Endodermal cell (in vitro differentiated cells): Measurements from ENCODE around the gene PIR. TPM values are rescaled to one million over a fixed set of nuclear protein-coding genes. Genes with fewer than 3 reads are reported as not detected.

Experiments
- DNase-seq: peaks from one replicate; pipeline ENCODE4 v3.0.0-alpha.2; 2017
- H3K27ac ChIP-seq: 2 replicates; pipeline ENCODE4 v1.5.1; 2013; ENCODE audit warnings: mild to moderate bottlenecking, low read depth, low read length, moderate library complexity
- H3K27me3 ChIP-seq: 2 replicates; pipeline ENCODE4 v1.6.1; 2013; ENCODE audit warnings: mild to moderate bottlenecking, low read length, moderate library complexity; ENCODE audit not compliant: insufficient read depth, control insufficient read depth, poor library complexity, severe bottlenecking
- H3K36me3 ChIP-seq: 2 replicates; pipeline ENCODE4 v1.7.0; 2013; ENCODE audit warnings: mild to moderate bottlenecking, low read length, moderate library complexity; ENCODE audit not compliant: control insufficient read depth, insufficient read depth
- H3K4me1 ChIP-seq: one replicate; pipeline ENCODE4 v1.7.0; 2013; ENCODE audit warnings: low read length; ENCODE audit not compliant: control insufficient read depth, insufficient read depth
- H3K4me3 ChIP-seq: 2 replicates; pipeline ENCODE4 v1.5.1; 2013; ENCODE audit warnings: mild to moderate bottlenecking, low read length, moderate library complexity
- H3K9ac ChIP-seq: 2 replicates; pipeline ENCODE4 v1.6.1; 2013; ENCODE audit warnings: mild to moderate bottlenecking, low read length, moderate library complexity; ENCODE audit not compliant: poor library complexity, severe bottlenecking; ENCODE audit errors: extremely low read depth
- H3K9me3 ChIP-seq: 2 replicates; pipeline ENCODE4 v1.6.1; 2013; ENCODE audit warnings: mild to moderate bottlenecking, low read length, moderate library complexity; ENCODE audit not compliant: control insufficient read depth
- H3K27ac Mint-ChIP-seq: 2 replicates; pipeline ENCODE4 v1.8.0; 2020; ENCODE audit warnings: mixed read lengths
- H3K27me3 Mint-ChIP-seq: 2 replicates; pipeline ENCODE4 v1.8.0; 2021; ENCODE audit warnings: mild to moderate bottlenecking, mixed read lengths; ENCODE audit not compliant: insufficient read depth
- H3K36me3 Mint-ChIP-seq: 2 replicates; pipeline ENCODE4 v1.8.0; 2020; ENCODE audit warnings: low read depth, mixed read lengths
- H3K4me1 Mint-ChIP-seq: 2 replicates; pipeline ENCODE4 v1.8.0; 2020; ENCODE audit warnings: mixed read lengths
- H3K4me3 Mint-ChIP-seq: 2 replicates; pipeline ENCODE4 v1.8.0; 2020; ENCODE audit warnings: mild to moderate bottlenecking, moderate library complexity, mixed read lengths
- H3K9me3 Mint-ChIP-seq: 2 replicates; pipeline ENCODE4 v1.8.0; 2020; ENCODE audit warnings: mild to moderate bottlenecking, mixed read lengths
- WGBS, 2 experiments: methylation state at CpG; one replicate each; pipeline versions ENCODE4 v1.1.5 to v1.1.7; 2013; ENCODE audit warnings: missing lambda C conversion rate in 2 of 2, mixed read lengths in 1 of 2; ENCODE audit not compliant: insufficient coverage in 1 of 2, insufficient read length in 1 of 2; 5-methylcytosine and 5-hydroxymethylcytosine counted together
- total RNA-seq, 2 donors: library from RNA; stranded (reverse); fragmentation: NEBNext Ultra II Directional in 1 of 2; extraction: Animal tissue kit (Norgen Biotek cat#: 25700) in 1 of 2; gene quantifications; 2 replicates in 1 of 2; 3 replicates in 1 of 2; pipeline ENCODE4 v1.2.1, GENCODE V29; 2021
- TF ChIP-seq, protein P1 (sequence below): fragments of 200-600 bp; sonication (generic); conservative IDR thresholded peaks from 2 replicates; pipeline ENCODE4 v1.5.0; 2021; ENCODE audit warnings: antibody characterized with exemption, mild to moderate bottlenecking

PIR gene
- total RNA-seq, 2 donors from 2014 or later = 21.0 to 34.2 TPM

DNA sequence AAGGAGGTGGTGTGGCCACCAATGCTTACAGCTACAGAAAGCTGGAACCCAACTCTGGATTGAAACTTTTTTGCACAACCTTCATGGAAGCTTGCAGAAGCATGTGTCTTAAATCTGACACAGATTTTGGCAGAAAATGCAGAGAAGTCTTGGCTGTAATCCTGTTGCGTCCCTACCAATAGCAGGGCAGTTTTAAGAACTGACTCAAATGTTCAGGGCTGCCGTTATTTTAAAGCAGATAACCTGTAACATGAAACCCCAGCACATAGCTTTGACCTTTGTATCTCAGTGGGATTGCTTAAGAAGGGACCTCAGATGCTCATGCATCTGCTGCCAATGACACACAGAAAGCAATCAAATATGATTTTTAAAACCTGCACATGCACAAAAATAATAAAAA, 108.8 kb downstream of the PIR start, which contains the start of gene VEGFD:
VEGFD (minus strand) TSS at position 110 of the 400 bp plus-strand sequence. CDS start 467 bp downstream, outside the sequence.
- TF ChIP-seq, protein P1, sequence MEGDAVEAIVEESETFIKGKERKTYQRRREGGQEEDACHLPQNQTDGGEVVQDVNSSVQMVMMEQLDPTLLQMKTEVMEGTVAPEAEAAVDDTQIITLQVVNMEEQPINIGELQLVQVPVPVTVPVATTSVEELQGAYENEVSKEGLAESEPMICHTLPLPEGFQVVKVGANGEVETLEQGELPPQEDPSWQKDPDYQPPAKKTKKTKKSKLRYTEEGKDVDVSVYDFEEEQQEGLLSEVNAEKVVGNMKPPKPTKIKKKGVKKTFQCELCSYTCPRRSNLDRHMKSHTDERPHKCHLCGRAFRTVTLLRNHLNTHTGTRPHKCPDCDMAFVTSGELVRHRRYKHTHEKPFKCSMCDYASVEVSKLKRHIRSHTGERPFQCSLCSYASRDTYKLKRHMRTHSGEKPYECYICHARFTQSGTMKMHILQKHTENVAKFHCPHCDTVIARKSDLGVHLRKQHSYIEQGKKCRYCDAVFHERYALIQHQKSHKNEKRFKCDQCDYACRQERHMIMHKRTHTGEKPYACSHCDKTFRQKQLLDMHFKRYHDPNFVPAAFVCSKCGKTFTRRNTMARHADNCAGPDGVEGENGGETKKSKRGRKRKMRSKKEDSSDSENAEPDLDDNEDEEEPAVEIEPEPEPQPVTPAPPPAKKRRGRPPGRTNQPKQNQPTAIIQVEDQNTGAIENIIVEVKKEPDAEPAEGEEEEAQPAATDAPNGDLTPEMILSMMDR = no peak
- no peak for DNase-seq
- Mint-ChIP-seq H3K36me3 (peaks cover 2% of the 10 kb centered on the region), H3K27ac (no peak within 1 kb of the TSS), H3K27me3 (no peaks in the 10 kb centered on the region), H3K9me3 (no peaks in the 10 kb centered on the region), H3K4me3 (no peak within 1 kb of the TSS), H3K4me1 (peaks cover 7% of the 10 kb centered on the region)
- no peak within 1 kb of the TSS for H3K4me3 ChIP-seq
- WGBS, 2 experiments = 40 to 67% methylated on average over 1 to 2 of the region's 2 CpGs
- no peak within 1 kb of the TSS for H3K27ac ChIP-seq
- no peaks in the 10 kb centered on the region for H3K36me3 ChIP-seq
- H3K4me1 ChIP-seq = no peaks in the 10 kb centered on the region
- H3K9ac ChIP-seq = no peak within 1 kb of the TSS
- H3K27me3 ChIP-seq = no peaks in the 10 kb centered on the region
- H3K9me3 ChIP-seq = no peaks in the 10 kb centered on the region

GRCh38 chrX:15382813-15383212, 110.3 kb downstream of the PIR start:
- TF ChIP-seq, protein P1 = peak; percentile 64
- H3K4me3 Mint-ChIP-seq = no peak overlapping the region
- WGBS, 2 experiments = 82% methylated on average over 6 of the region's 8 CpGs; no CpG with 5 or more reads in 1 of the 2 experiments
- no peaks in the 10 kb centered on the region for H3K4me1 ChIP-seq
- no peak overlapping the region for H3K9ac ChIP-seq
- H3K4me3 ChIP-seq = no peak overlapping the region
- no peaks in the 10 kb centered on the region for H3K9me3 ChIP-seq
- H3K27me3 ChIP-seq = no peaks in the 10 kb centered on the region
- H3K27ac ChIP-seq = no peak overlapping the region
- H3K27me3 Mint-ChIP-seq = no peaks in the 10 kb centered on the region
- no peaks in the 10 kb centered on the region for H3K36me3 ChIP-seq
- no peaks in the 10 kb centered on the region for H3K9me3 Mint-ChIP-seq
- H3K36me3 Mint-ChIP-seq = peaks cover 2% of the 10 kb centered on the region
- peaks cover 7% of the 10 kb centered on the region for H3K4me1 Mint-ChIP-seq
- no peak for DNase-seq
- H3K27ac Mint-ChIP-seq = no peak overlapping the region

DNA sequence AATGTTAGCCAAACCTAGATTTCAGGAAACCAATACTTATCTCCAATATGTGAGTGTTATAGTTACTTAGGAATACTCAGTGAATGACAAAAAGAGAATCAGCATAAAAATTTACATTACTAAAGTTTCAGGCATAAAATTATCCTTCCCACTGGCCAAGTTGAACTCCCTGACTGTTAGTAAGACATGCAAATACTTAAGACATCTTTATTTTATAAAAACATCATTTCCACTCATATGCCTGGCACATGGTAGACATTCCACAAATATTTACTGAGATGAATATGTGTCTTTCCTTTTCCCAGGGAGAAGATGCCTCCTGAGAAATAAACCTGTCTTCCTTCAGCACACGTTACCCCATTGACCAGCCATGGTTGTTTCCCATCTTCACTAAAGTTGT, 116.2 kb downstream of the PIR start:
- Histone ChIP-seq H3K27me3 (no peaks in the 10 kb centered on the region), H3K36me3 (no peaks in the 10 kb centered on the region), H3K9ac (no peak overlapping the region), H3K4me3 (no peak overlapping the region), H3K9me3 (no peaks in the 10 kb centered on the region), H3K4me1 (no peaks in the 10 kb centered on the region), H3K27ac (no peak overlapping the region)
- WGBS, 2 experiments = 100% methylated on average over 1 of the region's 1 CpG; no CpG with 5 or more reads in 1 of the 2 experiments
- DNase-seq = no peak
- Mint-ChIP-seq H3K4me3 (no peak overlapping the region), H3K27me3 (no peaks in the 10 kb centered on the region), H3K27ac (no peak overlapping the region), H3K9me3 (no peaks in the 10 kb centered on the region), H3K4me1 (peaks cover 5% of the 10 kb centered on the region), H3K36me3 (no peaks in the 10 kb centered on the region)
- TF ChIP-seq, protein P1 = no peak
